ENCODE measurements around the gene RHBG. TPM values are rescaled to one million over a fixed set of nuclear protein-coding genes. Genes with fewer than 3 reads are reported as not detected.

RHBG gene
- total and polyA plus RNA-seq, 2 of the 4 experiments (the other 2 are of a cell fraction), result not detected

- ChIA-PET CTCF (interaction anchor here (1.4 kb wide), 1 partner anchor 21 kb away, joined by 3 read pairs; no protein-coding TSS in a partner anchor), POLR2A (ENCODE audit: unreplicated experiment) (interaction anchor here (0.5 kb wide), 1 partner anchor 810 kb away, joined by 3 read pairs; no protein-coding TSS in a partner anchor)
- Histone ChIP-seq H2AK5ac (ENCODE audit: low read depth, low read length) (no peak overlapping the region), H2BK120ac (ENCODE audit: low read depth, low read length) (no peak overlapping the region), H3K79me1 (ENCODE audit: low read depth in 1 of 2, low read length in 2 of 2) (no peaks in the 10 kb centered on the region), H4K8ac (ENCODE audit: low read depth in 2 of 2, low read length in 2 of 2) (no peak overlapping the region), H4K5ac (ENCODE audit: low read depth, low read length) (no peak overlapping the region), H3K23ac (ENCODE audit: low read depth, low read length) (no peak overlapping the region), H3K4ac (ENCODE audit: low read depth, low read length) (no peak overlapping the region), H3K9me1 (ENCODE audit: insufficient read depth, low read length) (no peaks in the 10 kb centered on the region), H3K18ac (ENCODE audit: low read depth, low read length) (no peak overlapping the region), H2BK5ac (ENCODE audit: low read depth, low read length, poor library complexity, severe bottlenecking) (no peak overlapping the region), H2BK20ac (ENCODE audit: low read depth, low read length) (no peak overlapping the region), H2BK15ac (ENCODE audit: low read depth, low read length) (no peak overlapping the region), H3K4me1 (ENCODE audit: control insufficient read depth, insufficient read depth, low read length) (peaks cover 1% of the 10 kb centered on the region; the same call in 1 of the 2 replicates), H3K27me3 (ENCODE audit: control insufficient read depth, insufficient read depth, low read length) (peaks cover 94% of the 10 kb centered on the region), H4K91ac (ENCODE audit: insufficient read depth, low read depth, low read length) (no peak overlapping the region), H3K4me3 (ENCODE audit: insufficient read depth, low read depth, low read length) (no peak overlapping the region), H3K36me3 (ENCODE audit: control insufficient read depth, insufficient read depth, low read length) (no peaks in the 10 kb centered on the region), H2AK9ac (replicated peaks; ENCODE audit: low read depth, low read length, poor library complexity) (no peak overlapping the region), H3K9ac (ENCODE audit: low read depth, low read length) (no peak overlapping the region), H3K14ac (replicated peaks; ENCODE audit: low read depth, low read length) (no peak overlapping the region), H3K4me2 (ENCODE audit: low read depth, low read length) (no peak overlapping the region), H2AFZ (replicated peaks; ENCODE audit: low read length, poor library complexity) (no peak overlapping the region), H3K9me3 (ENCODE audit: control insufficient read depth, insufficient read depth, low read length) (peaks cover 10% of the 10 kb centered on the region), H3K27ac (ENCODE audit: insufficient read depth, low read length) (no peak overlapping the region), H4K20me1 (ENCODE audit: insufficient read depth, low read length) (no peaks in the 10 kb centered on the region), H3K56ac (ENCODE audit: extremely low read depth, insufficient read depth, low read length) (no peak overlapping the region)
- in situ Hi-C loops (cut with MboI; ENCODE audit: low sequenced_read_pairs), result no loop called here
- DNase-seq (no peak), ATAC-seq (ENCODE audit: low read depth) (no peak)
- TF ChIP-seq RFX5 (IDR thresholded peaks at IDR 0.05; ENCODE audit: low read depth, low read length), result no peak
- TF ChIP-seq, protein P1, sequence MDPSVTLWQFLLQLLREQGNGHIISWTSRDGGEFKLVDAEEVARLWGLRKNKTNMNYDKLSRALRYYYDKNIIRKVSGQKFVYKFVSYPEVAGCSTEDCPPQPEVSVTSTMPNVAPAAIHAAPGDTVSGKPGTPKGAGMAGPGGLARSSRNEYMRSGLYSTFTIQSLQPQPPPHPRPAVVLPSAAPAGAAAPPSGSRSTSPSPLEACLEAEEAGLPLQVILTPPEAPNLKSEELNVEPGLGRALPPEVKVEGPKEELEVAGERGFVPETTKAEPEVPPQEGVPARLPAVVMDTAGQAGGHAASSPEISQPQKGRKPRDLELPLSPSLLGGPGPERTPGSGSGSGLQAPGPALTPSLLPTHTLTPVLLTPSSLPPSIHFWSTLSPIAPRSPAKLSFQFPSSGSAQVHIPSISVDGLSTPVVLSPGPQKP (IDR thresholded peaks at IDR 0.05; ENCODE audit: borderline replicate concordance, low read depth, low read length), result no peak
- TF ChIP-seq, protein P2, sequence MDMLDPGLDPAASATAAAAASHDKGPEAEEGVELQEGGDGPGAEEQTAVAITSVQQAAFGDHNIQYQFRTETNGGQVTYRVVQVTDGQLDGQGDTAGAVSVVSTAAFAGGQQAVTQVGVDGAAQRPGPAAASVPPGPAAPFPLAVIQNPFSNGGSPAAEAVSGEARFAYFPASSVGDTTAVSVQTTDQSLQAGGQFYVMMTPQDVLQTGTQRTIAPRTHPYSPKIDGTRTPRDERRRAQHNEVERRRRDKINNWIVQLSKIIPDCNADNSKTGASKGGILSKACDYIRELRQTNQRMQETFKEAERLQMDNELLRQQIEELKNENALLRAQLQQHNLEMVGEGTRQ (IDR thresholded peaks at IDR 0.05; ENCODE audit: low read depth, low read length), result no peak
- no peak for TF ChIP-seq RCOR1 (IDR thresholded peaks at IDR 0.05; ENCODE audit: insufficient replicate concordance, low read length)
- no TSS peak for BruUV-seq (replicated peaks)
- 100% methylated on average over 1 of the region's 10 CpGs; no CpG with 5 or more reads in 1 of the 2 experiments for WGBS, 2 experiments (ENCODE audit: extremely low coverage in 2 of 2, insufficient read length in 1 of 2)
- intact Hi-C loops (cut with micrococcal nuclease), result no loop called here
- dilution Hi-C loops (cut with HindIII; ENCODE audit: low sequenced_read_pairs, unreplicated experiment), result no loop called here
These were observed 55.9 kb downstream of the RHBG start for GRCh38 chr1:156424806-156425432.

Data from IMR-90 (cell line).